H1 (cell line): ENCODE data around the gene RASSF3. TPM values are rescaled to one million over a fixed set of nuclear protein-coding genes. Genes with fewer than 3 reads are reported as not detected.

Source experiments
- CTCF ChIA-PET: fragments of 300-600 bp; sonication (Branson Sonifier 250); formaldehyde crosslinking; loops from one replicate; lab custom pipeline; 2021; ENCODE audit not compliant: partially characterized antibody; lab: Charles Lee
- POLR2A ChIA-PET: fragments of 300-600 bp; sonication (Branson Sonifier 250); formaldehyde crosslinking; loops from one replicate; lab custom pipeline; 2021; ENCODE audit warnings: inconsistent platforms; ENCODE audit not compliant: partially characterized antibody; lab: Charles Lee
- DNase-seq, 2 experiments: peaks; one replicate each; pipeline versions ENCODE4 v3.0.0 to v3.0.0-alpha.2; 2010 to 2022; ENCODE audit warnings: low spot score in 2 of 2, low read depth in 1 of 2, mixed read lengths in 1 of 2
- FAIRE-seq: peaks from 2 replicates; lab custom pipeline; 2011; peaks lifted over from hg19 to GRCh38; lab: Jason Lieb, UNC
- H2AFZ ChIP-seq: 2 replicates; pipeline ENCODE4 v1.8.1; 2012; ENCODE audit warnings: low read length, inconsistent platforms
- H2AK5ac ChIP-seq: 2 replicates; pipeline ENCODE4 v1.6.1; 2013; ENCODE audit warnings: low read depth, low read length
- H2BK120ac ChIP-seq: replicated peaks from 2 replicates; pipeline ENCODE3; 2013; ENCODE audit warnings: low read depth, low read length, inconsistent platforms
- H2BK12ac ChIP-seq: 2 replicates; pipeline ENCODE4 v1.6.1; 2013; ENCODE audit warnings: low read depth, low read length
- H2BK15ac ChIP-seq: 2 replicates; pipeline ENCODE4 v1.6.1; 2013; ENCODE audit warnings: low read length
- H2BK20ac ChIP-seq: 2 replicates; pipeline ENCODE4 v1.6.1; 2013; ENCODE audit warnings: low read length
- H2BK5ac ChIP-seq: 2 replicates; pipeline ENCODE4 v1.6.1; 2013; ENCODE audit warnings: low read depth, low read length
- H3K14ac ChIP-seq: 2 replicates; pipeline ENCODE4 v1.6.1; 2013; ENCODE audit warnings: inconsistent platforms; ENCODE audit not compliant: insufficient read length
- H3K18ac ChIP-seq: 2 replicates; pipeline ENCODE4 v1.6.1; 2013; ENCODE audit warnings: low read length; ENCODE audit errors: extremely low read depth
- H3K23ac ChIP-seq: 2 replicates; pipeline ENCODE4 v1.6.1; 2013; ENCODE audit warnings: inconsistent platforms; ENCODE audit not compliant: insufficient read length
- H3K23me2 ChIP-seq: 2 replicates; pipeline ENCODE4 v1.6.1; 2013; ENCODE audit warnings: low read depth, low read length
- H3K27ac ChIP-seq: 2 replicates; pipeline ENCODE4 v1.6.1; 2011; ENCODE audit warnings: low read depth, low read length, inconsistent platforms
- H3K27me3 ChIP-seq, 4 experiments: replicated peaks in 1 of 4; 1 replicate in 1 of 4; 2 replicates in 3 of 4; pipeline versions ENCODE4 v1.6.1 to v1.8.1; 2011 to 2013; ENCODE audit warnings: low read length in 3 of 4, mild to moderate bottlenecking in 3 of 4, inconsistent platforms in 2 of 4, mixed read lengths in 2 of 4, moderate library complexity in 1 of 4; ENCODE audit not compliant: control insufficient read depth in 3 of 4, insufficient read depth in 3 of 4; ENCODE audit errors: extremely low read depth in 1 of 4
- H3K36me3 ChIP-seq, 4 experiments: 2 replicates each; pipeline versions ENCODE4 v1.6.1 to v1.8.1; 2011 to 2013; ENCODE audit warnings: mild to moderate bottlenecking in 4 of 4, low read length in 3 of 4, moderate library complexity in 2 of 4, control low read depth in 1 of 4, inconsistent platforms in 1 of 4; ENCODE audit not compliant: insufficient read depth in 4 of 4, control insufficient read depth in 2 of 4
- H3K4ac ChIP-seq: replicated peaks from 2 replicates; pipeline ENCODE3; 2013; ENCODE audit warnings: low read length, low read depth, mixed read lengths, inconsistent platforms; ENCODE audit not compliant: insufficient read length
- H3K4me1 ChIP-seq, 4 experiments: replicated peaks in 1 of 4; 1 replicate in 1 of 4; 2 replicates in 3 of 4; pipeline versions ENCODE4 v1.6.1 to v1.8.1; 2011 to 2013; ENCODE audit warnings: low read length in 3 of 4, inconsistent platforms in 2 of 4, mixed read lengths in 1 of 4; ENCODE audit not compliant: insufficient read depth in 4 of 4, control insufficient read depth in 3 of 4
- H3K4me2 ChIP-seq, 2 experiments: 2 replicates each; pipeline versions ENCODE4 v1.6.1 to v1.8.1; 2011 to 2013; ENCODE audit warnings: low read depth in 2 of 2, low read length in 2 of 2, control low read depth in 1 of 2, inconsistent platforms in 1 of 2, mild to moderate bottlenecking in 1 of 2; ENCODE audit not compliant: insufficient read depth in 1 of 2
- H3K4me3 ChIP-seq, 4 experiments: fragments of 200-600, 300-600 bp in 1 of 4; sonication (generic), shearing (Covaris generic), sonication (Bioruptor Twin) in 1 of 4; 2 replicates each; pipeline versions ENCODE4 v1.5.1 to v1.8.1; 2011 to 2016; ENCODE audit warnings: low read length in 4 of 4, low read depth in 3 of 4, control low read depth in 2 of 4, inconsistent platforms in 2 of 4, mild to moderate bottlenecking in 2 of 4, mixed read lengths in 1 of 4, moderate library complexity in 1 of 4; ENCODE audit not compliant: insufficient read depth in 2 of 4; ENCODE audit errors: extremely low read depth in 1 of 4
- H3K56ac ChIP-seq: replicated peaks from 2 replicates; pipeline ENCODE3; 2013; ENCODE audit warnings: low read depth, mild to moderate bottlenecking, mixed read lengths, low read length, inconsistent platforms; ENCODE audit not compliant: insufficient read length
- H3K79me1 ChIP-seq: 2 replicates; pipeline ENCODE4 v1.6.1; 2013; ENCODE audit warnings: low read depth, low read length, control low read depth
- H3K79me2 ChIP-seq, 2 experiments: 2 replicates each; pipeline versions ENCODE4 v1.6.1 to v1.8.1; 2012 to 2013; ENCODE audit warnings: low read length in 2 of 2, mild to moderate bottlenecking in 2 of 2, inconsistent platforms in 1 of 2; ENCODE audit not compliant: insufficient read depth in 2 of 2, control insufficient read depth in 1 of 2
- H3K9ac ChIP-seq, 4 experiments: replicated peaks in 1 of 4; 1 replicate in 1 of 4; 2 replicates in 3 of 4; pipeline versions ENCODE4 v1.6.1 to v1.8.1; 2011 to 2013; ENCODE audit warnings: low read depth in 3 of 4, low read length in 3 of 4, control low read depth in 2 of 4, mild to moderate bottlenecking in 2 of 4, moderate library complexity in 2 of 4, inconsistent platforms in 1 of 4; ENCODE audit errors: extremely low read depth in 1 of 4
- H3K9me3 ChIP-seq, 2 experiments: 2 replicates each; pipeline versions ENCODE4 v1.6.1 to v1.8.1; 2012 to 2013; ENCODE audit warnings: mild to moderate bottlenecking in 2 of 2, moderate library complexity in 2 of 2, control low read depth in 1 of 2, inconsistent platforms in 1 of 2, low read depth in 1 of 2, low read length in 1 of 2, mixed read lengths in 1 of 2; ENCODE audit not compliant: insufficient read depth in 2 of 2
- H4K20me1 ChIP-seq, 2 experiments: replicated peaks in 1 of 2; 2 replicates each; pipeline versions ENCODE3 to v1.8.1; 2011 to 2013; ENCODE audit warnings: inconsistent platforms in 2 of 2, low read length in 2 of 2, mild to moderate bottlenecking in 1 of 2; ENCODE audit not compliant: insufficient read depth in 2 of 2, control insufficient read depth in 1 of 2
- H4K5ac ChIP-seq: 2 replicates; pipeline ENCODE4 v1.6.1; 2013; ENCODE audit warnings: low read length, low read depth, mixed read lengths, inconsistent platforms; ENCODE audit not compliant: insufficient read length
- H4K8ac ChIP-seq: 2 replicates; pipeline ENCODE4 v1.8.0; 2013; ENCODE audit warnings: mild to moderate bottlenecking, moderate library complexity, low read length, inconsistent platforms; ENCODE audit not compliant: insufficient read depth; ENCODE audit errors: extremely low read depth
- H4K91ac ChIP-seq: replicated peaks from 2 replicates; pipeline ENCODE3; 2013; ENCODE audit warnings: low read length, mixed read lengths, inconsistent platforms; ENCODE audit not compliant: insufficient read length
- BACH1 ChIP-seq: IDR thresholded peaks from 2 replicates; pipeline ENCODE4 v1.6.1; 2012; ENCODE audit warnings: low read length, improper control_type of control experiment
- BRCA1 ChIP-seq: IDR thresholded peaks from 2 replicates; pipeline ENCODE4 v1.6.1; 2012; ENCODE audit warnings: low read depth, low read length, improper control_type of control experiment
- CBX8 ChIP-seq: fragments of 300-800, 300-1000 bp; sonication (generic); IDR thresholded peaks from 2 replicates; pipeline ENCODE4 v1.7.1; 2016; ENCODE audit warnings: low read depth, low read length, borderline replicate concordance
- FOSL1 ChIP-seq: IDR thresholded peaks from 2 replicates; pipeline ENCODE4 v1.6.1; 2011; ENCODE audit warnings: mild to moderate bottlenecking, low read depth, low read length, moderate library complexity; ENCODE audit not compliant: insufficient read depth
- KDM4A ChIP-seq: IDR thresholded peaks from one replicate; pipeline ENCODE4 v1.7.1; 2012; ENCODE audit warnings: low read depth, mild to moderate bottlenecking, moderate library complexity, low read length, inconsistent platforms; ENCODE audit not compliant: severe bottlenecking
- NRF1 ChIP-seq: IDR thresholded peaks from 2 replicates; pipeline ENCODE4 v1.6.1; 2011; ENCODE audit warnings: mild to moderate bottlenecking, low read depth, low read length, improper control_type of control experiment
- RBBP5 ChIP-seq: IDR thresholded peaks from 2 replicates; pipeline ENCODE4 v1.7.1; 2012; ENCODE audit warnings: low read depth, mild to moderate bottlenecking, inconsistent platforms, low read length, moderate library complexity, borderline replicate concordance
- SAP30 ChIP-seq: fragments of 300-600 bp; sonication (generic); IDR thresholded peaks from 2 replicates; pipeline ENCODE4 v1.7.1; 2012; ENCODE audit warnings: low read length, moderate library complexity, mild to moderate bottlenecking, inconsistent platforms; ENCODE audit not compliant: insufficient read depth, insufficient replicate concordance
- TEAD4 ChIP-seq: IDR thresholded peaks from 2 replicates; pipeline ENCODE4 v1.6.1; 2012; ENCODE audit warnings: low read depth, low read length, inconsistent platforms, mixed read lengths
- WGBS, 2 experiments: shearing (Covaris generic) in 1 of 2; methylation state at CpG; one replicate each; pipeline versions ENCODE4 v1.1.6 to v1.1.7; 2013 to 2015; ENCODE audit warnings: low lambda C conversion rate in 2 of 2, mixed read lengths in 2 of 2, inconsistent platforms in 1 of 2, low coverage in 1 of 2, missing lambda C conversion rate in 1 of 2; ENCODE audit not compliant: insufficient replicate concordance in 2 of 2, insufficient coverage in 1 of 2, insufficient read length in 1 of 2; ENCODE audit errors: extremely low coverage in 1 of 2, missing lambda C conversion rate in 1 of 2; 5-methylcytosine and 5-hydroxymethylcytosine counted together
- polyA plus RNA-seq, 7 experiments: library from polyadenylated mRNA; depleted of rRNA in 3 of 7; stranded (reverse) in 5 of 7; unstranded in 2 of 7; fragments of >200 nt in 5 of 7; fragments of 200-250 nt in 2 of 7; gene quantifications; 1 replicate in 5 of 7; 2 replicates in 1 of 7; 4 replicates in 1 of 7; pipeline versions ENCODE4 v1.2.1 to v1.2.3, GENCODE V29; 2011 to 2013; ENCODE audit warnings: missing spikeins in 2 of 7, mixed read lengths in 2 of 7
- total RNA-seq: library from RNA; stranded (reverse); fragmentation: NEBNext Ultra II Directional; extraction: Animal tissue kit (Norgen Biotek cat#: 25700); gene quantifications from 2 replicates; pipeline ENCODE4 v1.2.1, GENCODE V29; 2021

RASSF3 gene
- total and polyA plus RNA-seq, 2 of the 8 experiments (the other 6 are each of a cell fraction or from before 2014, with no cell fraction given), result 19.1 to 64.3 TPM

- ChIA-PET POLR2A (no interaction called here), CTCF (interaction anchor here (0.6 to 1.3 kb wide), 2 partner anchors 13 to 74 kb away, joined by 3 read pairs; no protein-coding TSS in a partner anchor)
- H4K5ac ChIP-seq, result no peak overlapping the region
Measured at GRCh38 chr12:64722835-64723234, 112.5 kb downstream of the RASSF3 start.

More at GRCh38 chr12:64722835-64723234, 112.5 kb downstream of the RASSF3 start:
- Histone ChIP-seq H4K91ac (no peak overlapping the region), H2BK15ac (no peak overlapping the region), H2AK5ac (no peak overlapping the region), H3K36me3 (peaks cover 2 to 33% (median 9%) of the 10 kb centered on the region in 4 experiments; a peak in 7 of 8 replicates), H3K27ac (no peak overlapping the region), H3K79me2 (no peaks in the 10 kb centered on the region), H2BK5ac (no peak overlapping the region), H3K56ac (no peak overlapping the region), H3K4me3 (no peak overlapping the region), H2AFZ (no peak overlapping the region), H4K8ac (no peak overlapping the region), H3K4ac (no peak overlapping the region), H2BK120ac (no peak overlapping the region), H2BK12ac (no peak overlapping the region), H4K20me1 (peaks cover 0 to 2% of the 10 kb centered on the region in 2 experiments), H3K14ac (no peak overlapping the region), H3K4me1 (no peaks in the 10 kb centered on the region), H3K9me3 (no peaks in the 10 kb centered on the region), H3K27me3 (no peaks in the 10 kb centered on the region), H3K9ac (no peak overlapping the region), H3K4me2 (no peak overlapping the region), H3K23ac (no peak overlapping the region), H3K23me2 (no peaks in the 10 kb centered on the region), H3K79me1 (no peaks in the 10 kb centered on the region), H3K18ac (no peak overlapping the region), H2BK20ac (no peak overlapping the region)
- WGBS, 2 experiments, result 82% methylated on average over 4 of the region's 4 CpGs; no CpG with 5 or more reads in 1 of the 2 experiments
- no peak for FAIRE-seq
- TF ChIP-seq NRF1, result no peak
- TF ChIP-seq BACH1, result no peak
- TF ChIP-seq FOSL1, result no peak
- no peak for TF ChIP-seq RBBP5
- no peak for TF ChIP-seq KDM4A
- TF ChIP-seq BRCA1, result no peak
- no peak for TF ChIP-seq CBX8
- TF ChIP-seq TEAD4, result no peak
- no peak for TF ChIP-seq SAP30
- no peak for DNase-seq
